ENCODE results near the gene CFAP47.

The CFAP47 gene

DNA sequence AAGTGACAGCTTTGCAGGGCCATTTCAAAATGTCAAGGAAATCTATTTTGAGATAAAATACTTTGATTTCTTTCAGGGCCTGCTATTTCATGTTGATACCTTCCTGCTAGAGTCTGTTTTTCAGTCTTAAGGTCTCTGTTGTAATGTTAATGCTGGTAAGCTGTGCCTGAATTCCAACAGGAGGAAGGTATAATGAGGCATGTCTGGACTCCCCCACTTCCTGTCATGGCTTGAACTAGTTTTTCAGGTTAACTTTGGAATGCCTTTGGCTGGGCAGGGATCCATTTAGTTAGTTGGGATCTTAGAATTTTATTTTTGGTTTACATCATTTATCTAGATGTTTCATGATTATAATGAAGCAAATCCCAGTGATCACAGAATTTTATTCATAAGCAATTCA lies 279.0 kb downstream of the CFAP47 start:
- DNase-seq (ENCODE audit: low read depth in 1 of 2, low spot score in 1 of 2), result no peak
- Histone ChIP-seq H3K4me3 (replicated peaks; ENCODE audit: insufficient read depth, low read length) (no peak overlapping the region), H3K27me3 (ENCODE audit: insufficient read depth, poor library complexity, severe bottlenecking) (no peaks in the 10 kb centered on the region), H3K27ac (replicated peaks) (no peak overlapping the region)
- TF ChIP-seq GABPA (IDR thresholded peaks at IDR 0.05; ENCODE audit: low read depth), result no peak
- TF ChIP-seq SPI1 (IDR thresholded peaks at IDR 0.05; ENCODE audit: borderline replicate concordance, low read depth), result no peak
- TF ChIP-seq, protein P1, sequence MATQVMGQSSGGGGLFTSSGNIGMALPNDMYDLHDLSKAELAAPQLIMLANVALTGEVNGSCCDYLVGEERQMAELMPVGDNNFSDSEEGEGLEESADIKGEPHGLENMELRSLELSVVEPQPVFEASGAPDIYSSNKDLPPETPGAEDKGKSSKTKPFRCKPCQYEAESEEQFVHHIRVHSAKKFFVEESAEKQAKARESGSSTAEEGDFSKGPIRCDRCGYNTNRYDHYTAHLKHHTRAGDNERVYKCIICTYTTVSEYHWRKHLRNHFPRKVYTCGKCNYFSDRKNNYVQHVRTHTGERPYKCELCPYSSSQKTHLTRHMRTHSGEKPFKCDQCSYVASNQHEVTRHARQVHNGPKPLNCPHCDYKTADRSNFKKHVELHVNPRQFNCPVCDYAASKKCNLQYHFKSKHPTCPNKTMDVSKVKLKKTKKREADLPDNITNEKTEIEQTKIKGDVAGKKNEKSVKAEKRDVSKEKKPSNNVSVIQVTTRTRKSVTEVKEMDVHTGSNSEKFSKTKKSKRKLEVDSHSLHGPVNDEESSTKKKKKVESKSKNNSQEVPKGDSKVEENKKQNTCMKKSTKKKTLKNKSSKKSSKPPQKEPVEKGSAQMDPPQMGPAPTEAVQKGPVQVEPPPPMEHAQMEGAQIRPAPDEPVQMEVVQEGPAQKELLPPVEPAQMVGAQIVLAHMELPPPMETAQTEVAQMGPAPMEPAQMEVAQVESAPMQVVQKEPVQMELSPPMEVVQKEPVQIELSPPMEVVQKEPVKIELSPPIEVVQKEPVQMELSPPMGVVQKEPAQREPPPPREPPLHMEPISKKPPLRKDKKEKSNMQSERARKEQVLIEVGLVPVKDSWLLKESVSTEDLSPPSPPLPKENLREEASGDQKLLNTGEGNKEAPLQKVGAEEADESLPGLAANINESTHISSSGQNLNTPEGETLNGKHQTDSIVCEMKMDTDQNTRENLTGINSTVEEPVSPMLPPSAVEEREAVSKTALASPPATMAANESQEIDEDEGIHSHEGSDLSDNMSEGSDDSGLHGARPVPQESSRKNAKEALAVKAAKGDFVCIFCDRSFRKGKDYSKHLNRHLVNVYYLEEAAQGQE (IDR thresholded peaks at IDR 0.05; ENCODE audit: insufficient replicate concordance, low read depth), result no peak
- no peak for TF ChIP-seq POLR2AphosphoS5 (IDR thresholded peaks at IDR 0.05; ENCODE audit: low read depth)
- TF ChIP-seq, protein P2, sequence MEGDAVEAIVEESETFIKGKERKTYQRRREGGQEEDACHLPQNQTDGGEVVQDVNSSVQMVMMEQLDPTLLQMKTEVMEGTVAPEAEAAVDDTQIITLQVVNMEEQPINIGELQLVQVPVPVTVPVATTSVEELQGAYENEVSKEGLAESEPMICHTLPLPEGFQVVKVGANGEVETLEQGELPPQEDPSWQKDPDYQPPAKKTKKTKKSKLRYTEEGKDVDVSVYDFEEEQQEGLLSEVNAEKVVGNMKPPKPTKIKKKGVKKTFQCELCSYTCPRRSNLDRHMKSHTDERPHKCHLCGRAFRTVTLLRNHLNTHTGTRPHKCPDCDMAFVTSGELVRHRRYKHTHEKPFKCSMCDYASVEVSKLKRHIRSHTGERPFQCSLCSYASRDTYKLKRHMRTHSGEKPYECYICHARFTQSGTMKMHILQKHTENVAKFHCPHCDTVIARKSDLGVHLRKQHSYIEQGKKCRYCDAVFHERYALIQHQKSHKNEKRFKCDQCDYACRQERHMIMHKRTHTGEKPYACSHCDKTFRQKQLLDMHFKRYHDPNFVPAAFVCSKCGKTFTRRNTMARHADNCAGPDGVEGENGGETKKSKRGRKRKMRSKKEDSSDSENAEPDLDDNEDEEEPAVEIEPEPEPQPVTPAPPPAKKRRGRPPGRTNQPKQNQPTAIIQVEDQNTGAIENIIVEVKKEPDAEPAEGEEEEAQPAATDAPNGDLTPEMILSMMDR (IDR thresholded peaks at IDR 0.05; ENCODE audit: insufficient read depth, low read length), result no peak

DNA sequence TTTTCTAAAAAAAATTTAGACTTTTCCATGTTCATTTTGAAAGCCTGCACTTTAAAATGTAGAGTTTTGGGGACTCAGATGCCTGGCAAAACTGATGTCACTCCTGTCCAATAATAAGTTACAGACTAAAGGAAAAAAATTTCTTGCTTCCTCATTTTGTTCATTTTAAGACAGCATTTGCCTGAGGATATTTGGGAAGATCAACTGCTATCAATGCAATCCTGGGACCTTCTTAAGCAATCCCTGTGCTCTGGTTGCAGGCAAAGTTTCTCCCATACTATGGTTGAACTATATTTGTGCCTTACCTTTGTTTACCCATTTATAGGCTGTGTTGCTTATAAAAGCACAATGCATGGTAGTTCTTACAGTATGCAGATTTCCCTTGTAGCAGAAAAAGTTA lies 280.4 kb downstream of the CFAP47 start:
- no peak overlapping the region for H3K27ac ChIP-seq (replicated peaks)
- no peak overlapping the region for H3K4me3 ChIP-seq (replicated peaks; ENCODE audit: insufficient read depth, low read length)
- no peaks in the 10 kb centered on the region for H3K27me3 ChIP-seq (ENCODE audit: insufficient read depth, poor library complexity, severe bottlenecking)
- TF ChIP-seq SPI1 (IDR thresholded peaks at IDR 0.05; ENCODE audit: borderline replicate concordance, low read depth) (no peak), POLR2AphosphoS5 (IDR thresholded peaks at IDR 0.05; ENCODE audit: low read depth) (no peak), GABPA (IDR thresholded peaks at IDR 0.05; ENCODE audit: low read depth) (no peak)
- TF ChIP-seq, protein P2 (IDR thresholded peaks at IDR 0.05; ENCODE audit: insufficient read depth, low read length), result no peak
- TF ChIP-seq, protein P1 (IDR thresholded peaks at IDR 0.05; ENCODE audit: insufficient replicate concordance, low read depth), result no peak
- DNase-seq (ENCODE audit: low read depth in 1 of 2, low spot score in 1 of 2), result no peak

DNA sequence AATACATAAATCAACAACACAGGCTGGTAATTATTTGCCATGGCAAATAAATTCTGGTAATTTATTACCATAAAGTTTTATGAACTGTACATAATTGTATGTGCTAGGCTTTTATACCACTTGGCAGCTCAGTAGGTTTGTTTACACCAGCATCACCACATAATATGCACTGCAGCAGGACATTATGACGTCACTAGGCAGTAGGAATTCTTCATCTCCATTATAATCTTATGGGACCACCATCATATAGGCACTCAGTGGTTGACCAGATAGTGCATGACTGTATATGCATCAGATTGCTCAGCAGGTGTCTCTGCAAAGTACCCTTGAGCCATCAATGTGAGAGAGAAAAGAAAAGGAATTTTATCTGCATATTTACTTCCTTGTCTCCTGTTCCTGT lies 295.4 kb downstream of the CFAP47 start:
- TF ChIP-seq, protein P2 (IDR thresholded peaks at IDR 0.05; ENCODE audit: insufficient read depth, low read length), result no peak
- TF ChIP-seq POLR2AphosphoS5 (IDR thresholded peaks at IDR 0.05; ENCODE audit: low read depth) (no peak), GABPA (IDR thresholded peaks at IDR 0.05; ENCODE audit: low read depth) (no peak), SPI1 (IDR thresholded peaks at IDR 0.05; ENCODE audit: borderline replicate concordance, low read depth) (no peak)
- TF ChIP-seq, protein P1 (IDR thresholded peaks at IDR 0.05; ENCODE audit: insufficient replicate concordance, low read depth), result no peak
- Histone ChIP-seq H3K27ac (replicated peaks) (no peak overlapping the region), H3K27me3 (ENCODE audit: insufficient read depth, poor library complexity, severe bottlenecking) (no peaks in the 10 kb centered on the region), H3K4me3 (replicated peaks; ENCODE audit: insufficient read depth, low read length) (no peak overlapping the region)
- DNase-seq (ENCODE audit: low read depth in 1 of 2, low spot score in 1 of 2), result no peak

Data from HL-60 (cell line).